ENCODE data around the gene BRSK2.

DNA sequence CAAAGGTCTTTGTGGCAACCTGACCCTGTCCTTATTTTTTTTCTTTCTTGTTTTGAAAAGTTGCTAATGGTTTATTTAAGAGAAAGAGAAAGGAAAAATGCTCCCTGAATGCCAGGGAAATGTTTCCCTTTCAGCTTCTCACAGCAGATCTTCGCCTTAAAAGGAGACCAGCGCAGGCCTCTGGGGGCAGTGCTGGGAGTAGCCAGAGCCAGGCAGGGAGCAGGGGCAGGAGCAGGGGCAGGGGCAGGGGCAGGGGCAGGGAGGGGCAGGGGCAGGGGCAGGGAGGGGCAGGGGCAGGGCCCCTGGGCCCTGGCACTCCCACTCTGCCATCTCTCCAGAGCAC, 91.7 kb downstream of the BRSK2 start:
- TF ChIP-seq, protein P1, sequence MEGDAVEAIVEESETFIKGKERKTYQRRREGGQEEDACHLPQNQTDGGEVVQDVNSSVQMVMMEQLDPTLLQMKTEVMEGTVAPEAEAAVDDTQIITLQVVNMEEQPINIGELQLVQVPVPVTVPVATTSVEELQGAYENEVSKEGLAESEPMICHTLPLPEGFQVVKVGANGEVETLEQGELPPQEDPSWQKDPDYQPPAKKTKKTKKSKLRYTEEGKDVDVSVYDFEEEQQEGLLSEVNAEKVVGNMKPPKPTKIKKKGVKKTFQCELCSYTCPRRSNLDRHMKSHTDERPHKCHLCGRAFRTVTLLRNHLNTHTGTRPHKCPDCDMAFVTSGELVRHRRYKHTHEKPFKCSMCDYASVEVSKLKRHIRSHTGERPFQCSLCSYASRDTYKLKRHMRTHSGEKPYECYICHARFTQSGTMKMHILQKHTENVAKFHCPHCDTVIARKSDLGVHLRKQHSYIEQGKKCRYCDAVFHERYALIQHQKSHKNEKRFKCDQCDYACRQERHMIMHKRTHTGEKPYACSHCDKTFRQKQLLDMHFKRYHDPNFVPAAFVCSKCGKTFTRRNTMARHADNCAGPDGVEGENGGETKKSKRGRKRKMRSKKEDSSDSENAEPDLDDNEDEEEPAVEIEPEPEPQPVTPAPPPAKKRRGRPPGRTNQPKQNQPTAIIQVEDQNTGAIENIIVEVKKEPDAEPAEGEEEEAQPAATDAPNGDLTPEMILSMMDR (conservative IDR thresholded peaks at IDR 0.05 in 1 of 2, IDR thresholded peaks at IDR 0.05 in 1 of 2; ENCODE audit: low read depth in 1 of 2, low read length in 2 of 2): no peak
- TF ChIP-seq EZH2 (IDR thresholded peaks at IDR 0.05; ENCODE audit: low read length, missing control alignments): no peak
